ENCODE measurements around the gene CDCA4.
A peak's percentile ranks its signal among the peaks of the same experiment; 100 is the strongest.

Gene CDCA4

GRCh38 chr14:105011312-105011990, 9.4 kb downstream of the CDCA4 start:
- Histone ChIP-seq H3K18ac (ENCODE audit: low read depth in 1 of 2, low read length in 2 of 2) (peak overlapping the region in 1 of 2 experiments; percentile 1), H2BK120ac (ENCODE audit: low read depth, low read length) (no peak overlapping the region), H3K9me3 (ENCODE audit: control insufficient read depth, low read length) (no peaks in the 10 kb centered on the region), H3K4me1 (ENCODE audit: control insufficient read depth, insufficient read depth, low read depth, low read length) (peaks cover 39% of the 10 kb centered on the region), H3K4ac (ENCODE audit: low read depth in 1 of 2, low read length in 2 of 2) (no peak overlapping the region), H3K36me3 (ENCODE audit: control insufficient read depth in 1 of 2, insufficient read depth in 2 of 2, low read depth in 1 of 2, low read length in 2 of 2) (peaks cover 34 to 50% of the 10 kb centered on the region in 2 experiments), H3K23ac (ENCODE audit: low read length in 2 of 2) (no peak overlapping the region), H3K27me3 (ENCODE audit: control insufficient read depth in 1 of 2, insufficient read depth in 1 of 2, low read length in 2 of 2) (no peaks in the 10 kb centered on the region), H3K79me1 (replicated peaks; ENCODE audit: low read length, poor library complexity, severe bottlenecking) (peaks cover 8% of the 10 kb centered on the region), H4K8ac (ENCODE audit: low read length) (no peak overlapping the region), H2AFZ (ENCODE audit: low read depth, low read length) (no peak overlapping the region), H2BK5ac (ENCODE audit: low read depth, low read length, poor library complexity, severe bottlenecking) (no peak overlapping the region), H2AK5ac (ENCODE audit: low read length, severe bottlenecking) (no peak overlapping the region), H3K14ac (ENCODE audit: low read length in 2 of 2) (no peak overlapping the region), H3K27ac (ENCODE audit: low read length, poor library complexity, severe bottlenecking) (no peak overlapping the region), H2BK15ac (ENCODE audit: low read depth, poor library complexity, severe bottlenecking) (no peak overlapping the region), H3K9ac (ENCODE audit: low read length) (no peak overlapping the region), H4K91ac (ENCODE audit: low read length) (no peak overlapping the region), H2BK12ac (ENCODE audit: low read length in 2 of 2) (no peak overlapping the region), H3K4me3 (ENCODE audit: insufficient read depth in 1 of 2, low read depth in 1 of 2, low read length in 2 of 2) (no peak overlapping the region), H3K4me2 (ENCODE audit: low read length, poor library complexity, severe bottlenecking) (no peak overlapping the region)
- no peak for DNase-seq
- WGBS = 91% methylated on average over 29 of the region's 29 CpGs

DNA sequence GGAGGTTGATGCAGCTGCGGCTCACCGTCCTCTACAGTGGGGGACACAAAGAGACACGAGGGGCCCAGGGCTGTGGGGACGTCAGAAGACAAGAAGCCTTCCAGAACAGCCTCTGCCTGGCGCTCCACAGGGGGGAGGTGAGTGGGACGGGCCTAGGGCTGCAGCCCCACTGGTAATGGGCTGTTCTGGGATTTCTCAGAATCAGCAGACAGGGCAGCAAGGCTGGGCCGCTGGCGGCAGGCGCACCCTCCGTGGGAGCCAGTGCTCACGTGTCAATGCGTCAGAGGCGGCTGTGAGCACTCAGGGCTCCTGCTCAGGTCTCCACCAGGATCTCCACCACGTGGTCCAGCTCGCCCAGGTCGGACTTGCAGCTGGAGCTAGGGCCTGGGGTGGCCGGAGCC, 10.0 kb downstream of the CDCA4 start:
- H2AFZ ChIP-seq (ENCODE audit: low read depth, low read length) = no peak overlapping the region
- 68% methylated on average over 17 of the region's 17 CpGs for WGBS

GRCh38 chr14:105010106-105010505, 10.8 kb downstream of the CDCA4 start:
- 98% methylated on average over 3 of the region's 4 CpGs for WGBS
- Histone ChIP-seq H4K91ac (ENCODE audit: low read length) (no peak overlapping the region), H3K4me2 (ENCODE audit: low read length, poor library complexity, severe bottlenecking) (no peak overlapping the region), H3K4me3 (ENCODE audit: insufficient read depth in 1 of 2, low read depth in 1 of 2, low read length in 2 of 2) (no peak overlapping the region), H2AFZ (ENCODE audit: low read depth, low read length) (no peak overlapping the region), H2AK5ac (ENCODE audit: low read length, severe bottlenecking) (no peak overlapping the region), H3K27ac (ENCODE audit: low read length, poor library complexity, severe bottlenecking) (no peak overlapping the region), H3K23ac (ENCODE audit: low read length in 2 of 2) (no peak overlapping the region), H3K4me1 (ENCODE audit: control insufficient read depth, insufficient read depth, low read depth, low read length) (peaks cover 41% of the 10 kb centered on the region), H2BK5ac (ENCODE audit: low read depth, low read length, poor library complexity, severe bottlenecking) (no peak overlapping the region), H3K9me3 (ENCODE audit: control insufficient read depth, low read length) (no peaks in the 10 kb centered on the region), H3K79me1 (replicated peaks; ENCODE audit: low read length, poor library complexity, severe bottlenecking) (peaks cover 20% of the 10 kb centered on the region), H2BK12ac (ENCODE audit: low read length in 2 of 2) (no peak overlapping the region), H3K27me3 (ENCODE audit: control insufficient read depth in 1 of 2, insufficient read depth in 1 of 2, low read length in 2 of 2) (no peaks in the 10 kb centered on the region), H3K4ac (ENCODE audit: low read depth in 1 of 2, low read length in 2 of 2) (no peak overlapping the region), H2BK120ac (ENCODE audit: low read depth, low read length) (no peak overlapping the region), H3K14ac (ENCODE audit: low read length in 2 of 2) (no peak overlapping the region), H2BK15ac (ENCODE audit: low read depth, poor library complexity, severe bottlenecking) (no peak overlapping the region), H3K18ac (ENCODE audit: low read depth in 1 of 2, low read length in 2 of 2) (no peak overlapping the region), H3K9ac (ENCODE audit: low read length) (no peak overlapping the region), H4K8ac (ENCODE audit: low read length) (no peak overlapping the region), H3K36me3 (ENCODE audit: control insufficient read depth in 1 of 2, insufficient read depth in 2 of 2, low read depth in 1 of 2, low read length in 2 of 2) (peaks cover 34 to 62% of the 10 kb centered on the region in 2 experiments)
- DNase-seq = no peak

More for the DNA sequence above, 10.0 kb downstream of the CDCA4 start:
- DNase-seq = peak; percentile 59
- Histone ChIP-seq H3K27me3 (ENCODE audit: control insufficient read depth in 1 of 2, insufficient read depth in 1 of 2, low read length in 2 of 2) (no peaks in the 10 kb centered on the region), H3K4me3 (ENCODE audit: insufficient read depth in 1 of 2, low read depth in 1 of 2, low read length in 2 of 2) (no peak overlapping the region), H3K14ac (ENCODE audit: low read length in 2 of 2) (no peak overlapping the region), H3K4me2 (ENCODE audit: low read length, poor library complexity, severe bottlenecking) (no peak overlapping the region), H2BK120ac (ENCODE audit: low read depth, low read length) (no peak overlapping the region), H3K9ac (ENCODE audit: low read length) (no peak overlapping the region), H3K9me3 (ENCODE audit: control insufficient read depth, low read length) (no peaks in the 10 kb centered on the region), H3K4ac (ENCODE audit: low read depth in 1 of 2, low read length in 2 of 2) (no peak overlapping the region), H3K23ac (ENCODE audit: low read length in 2 of 2) (no peak overlapping the region), H2BK12ac (ENCODE audit: low read length in 2 of 2) (no peak overlapping the region), H2BK15ac (ENCODE audit: low read depth, poor library complexity, severe bottlenecking) (no peak overlapping the region), H4K91ac (ENCODE audit: low read length) (no peak overlapping the region), H3K36me3 (ENCODE audit: control insufficient read depth in 1 of 2, insufficient read depth in 2 of 2, low read depth in 1 of 2, low read length in 2 of 2) (peaks cover 34 to 56% of the 10 kb centered on the region in 2 experiments), H3K27ac (ENCODE audit: low read length, poor library complexity, severe bottlenecking) (no peak overlapping the region), H2AK5ac (ENCODE audit: low read length, severe bottlenecking) (no peak overlapping the region), H2BK5ac (ENCODE audit: low read depth, low read length, poor library complexity, severe bottlenecking) (no peak overlapping the region), H3K18ac (ENCODE audit: low read depth in 1 of 2, low read length in 2 of 2) (no peak overlapping the region), H3K4me1 (ENCODE audit: control insufficient read depth, insufficient read depth, low read depth, low read length) (peaks cover 40% of the 10 kb centered on the region), H3K79me1 (replicated peaks; ENCODE audit: low read length, poor library complexity, severe bottlenecking) (peaks cover 14% of the 10 kb centered on the region), H4K8ac (ENCODE audit: low read length) (no peak overlapping the region)

- Histone ChIP-seq H3K4ac (ENCODE audit: low read depth in 1 of 2, low read length in 2 of 2) (no peak overlapping the region), H3K4me3 (ENCODE audit: insufficient read depth in 1 of 2, low read depth in 1 of 2, low read length in 2 of 2) (no peak overlapping the region), H2BK15ac (ENCODE audit: low read depth, poor library complexity, severe bottlenecking) (no peak overlapping the region), H4K91ac (ENCODE audit: low read length) (no peak overlapping the region), H3K27me3 (ENCODE audit: control insufficient read depth in 1 of 2, insufficient read depth in 1 of 2, low read length in 2 of 2) (no peaks in the 10 kb centered on the region), H3K9me3 (ENCODE audit: control insufficient read depth, low read length) (no peaks in the 10 kb centered on the region), H4K8ac (ENCODE audit: low read length) (no peak overlapping the region), H3K14ac (ENCODE audit: low read length in 2 of 2) (no peak overlapping the region), H3K27ac (ENCODE audit: low read length, poor library complexity, severe bottlenecking) (no peak overlapping the region), H2AK5ac (ENCODE audit: low read length, severe bottlenecking) (no peak overlapping the region), H3K23ac (ENCODE audit: low read length in 2 of 2) (no peak overlapping the region), H3K79me1 (replicated peaks; ENCODE audit: low read length, poor library complexity, severe bottlenecking) (peaks cover 22% of the 10 kb centered on the region), H3K36me3 (ENCODE audit: control insufficient read depth in 1 of 2, insufficient read depth in 2 of 2, low read depth in 1 of 2, low read length in 2 of 2) (peaks cover 34 to 62% of the 10 kb centered on the region in 2 experiments), H3K4me1 (ENCODE audit: control insufficient read depth, insufficient read depth, low read depth, low read length) (peaks cover 27% of the 10 kb centered on the region), H3K9ac (ENCODE audit: low read length) (no peak overlapping the region), H3K4me2 (ENCODE audit: low read length, poor library complexity, severe bottlenecking) (no peak overlapping the region), H2BK120ac (ENCODE audit: low read depth, low read length) (no peak overlapping the region), H2BK12ac (ENCODE audit: low read length in 2 of 2) (no peak overlapping the region), H2BK5ac (ENCODE audit: low read depth, low read length, poor library complexity, severe bottlenecking) (no peak overlapping the region), H2AFZ (ENCODE audit: low read depth, low read length) (no peak overlapping the region), H3K18ac (ENCODE audit: low read depth in 1 of 2, low read length in 2 of 2) (no peak overlapping the region)
- WGBS = 97% methylated on average over 19 of the region's 19 CpGs
- DNase-seq = no peak
Observed at GRCh38 chr14:105007593-105008264, 13.2 kb downstream of the CDCA4 start.

Data from mesenchymal stem cell (in vitro differentiated cells and primary cell).